HepG2 (cell line): ENCODE measurements around the gene ARF4. TPM values are rescaled to one million over a fixed set of nuclear protein-coding genes. Genes with fewer than 3 reads are reported as not detected.
A peak's percentile ranks its signal among the peaks of the same experiment; 100 is the strongest.

ENCODE experiments used
- GATAD2A ChIP-seq: IDR thresholded peaks from 2 replicates; pipeline ENCODE4 v1.6.1; 2016
- HMG20A ChIP-seq: IDR thresholded peaks from 2 replicates; pipeline ENCODE4 v1.6.1; 2016; ENCODE audit warnings: borderline replicate concordance
- SPEN ChIP-seq: sonication (generic); formaldehyde crosslinking; IDR thresholded peaks from 2 replicates; pipeline ENCODE4 v1.5.1; 2020; ENCODE audit warnings: low read depth, mild to moderate bottlenecking, missing genetic modification reagents
- TBP ChIP-seq: sonication (generic); formaldehyde crosslinking; IDR thresholded peaks from 2 replicates; pipeline ENCODE4 v1.5.0; 2020; ENCODE audit warnings: missing genetic modification reagents
- TBX2 ChIP-seq: sonication (generic); formaldehyde crosslinking; IDR thresholded peaks from 2 replicates; pipeline ENCODE4 v1.5.0; 2020; ENCODE audit warnings: missing genetic modification reagents, mild to moderate bottlenecking, borderline replicate concordance
- ZFAT ChIP-seq: sonication (generic); formaldehyde crosslinking; conservative IDR thresholded peaks from 2 replicates; pipeline ENCODE4 v1.8.1; 2023; ENCODE audit warnings: missing genetic modification reagents, inconsistent platforms
- ZKSCAN5 ChIP-seq: sonication (generic); formaldehyde crosslinking; IDR thresholded peaks from 2 replicates; pipeline ENCODE4 v1.5.1; 2020; ENCODE audit warnings: mild to moderate bottlenecking, missing genetic modification reagents
- ZNF17 ChIP-seq: sonication (generic); formaldehyde crosslinking; IDR thresholded peaks from 2 replicates; pipeline ENCODE4 v1.5.0; 2020; ENCODE audit warnings: mild to moderate bottlenecking, missing genetic modification reagents
- ZNF225 ChIP-seq: sonication (generic); formaldehyde crosslinking; IDR thresholded peaks from 2 replicates; pipeline ENCODE4 v1.4.0; 2020; ENCODE audit warnings: mild to moderate bottlenecking, missing genetic modification reagents
- ZNF501 ChIP-seq: sonication (generic); formaldehyde crosslinking; IDR thresholded peaks from 2 replicates; pipeline ENCODE4 v1.5.1; 2020; ENCODE audit warnings: mild to moderate bottlenecking, moderate library complexity, missing genetic modification reagents
- ZNF652 ChIP-seq: IDR thresholded peaks from 2 replicates; pipeline ENCODE4 v1.6.1; 2016; ENCODE audit warnings: low read depth, borderline replicate concordance
- ZNF687 ChIP-seq: sonication (generic); formaldehyde crosslinking; IDR thresholded peaks from 2 replicates; pipeline ENCODE4 v1.5.1; 2020; ENCODE audit warnings: mild to moderate bottlenecking, missing genetic modification reagents, moderate library complexity
- ZNF792 ChIP-seq: IDR thresholded peaks from 2 replicates; pipeline ENCODE4 v1.6.1; 2016
- polyA plus RNA-seq, 8 experiments: library from polyadenylated mRNA; depleted of rRNA in 3 of 8; stranded (reverse) in 7 of 8; unstranded in 1 of 8; fragments of >200 nt; fragmentation: Illumina TruSeq in 4 of 8; extraction: Trizol in 4 of 8; gene quantifications; 2 replicates each; pipeline versions ENCODE4 v1.2.1 to v1.2.3, GENCODE V29; 2011 to 2016; ENCODE audit warnings: low read depth in 4 of 8, missing spikeins in 1 of 8, mixed read lengths in 1 of 8; ENCODE audit not compliant: insufficient read depth in 1 of 8
- total RNA-seq, 5 experiments: library from RNA; depleted of rRNA; stranded (reverse); fragments of >200 nt; fragmentation: Illumina TruSeq; extraction: Trizol; gene quantifications; 2 replicates each; pipeline ENCODE4 v1.2.3, GENCODE V29; 2016; ENCODE audit warnings: low read depth in 1 of 5
- TF ChIP-seq, protein P1 (sequence below): sonication (generic); formaldehyde crosslinking; IDR thresholded peaks from 2 replicates; pipeline ENCODE4 v1.4.0; 2020; ENCODE audit warnings: missing genetic modification reagents, borderline replicate concordance
- TF ChIP-seq, protein P2 (sequence below): sonication (generic); formaldehyde crosslinking; IDR thresholded peaks from 2 replicates; pipeline ENCODE4 v1.4.0; 2020; ENCODE audit warnings: mild to moderate bottlenecking, missing genetic modification reagents

The ARF4 gene
- total and polyA plus RNA-seq, 2 of the 13 experiments (the other 11 are each of a cell fraction or from before 2014, with no cell fraction given), result 184 to 250 TPM

GRCh38 chr3:57556459-57557084, 40.6 kb downstream of the ARF4 start (continued):
- TF ChIP-seq ZNF792 (CRISPR knock-in tag) (no peak), ZNF652 (CRISPR knock-in tag) (no peak), ZNF17 (CRISPR knock-in tag) (no peak), ZNF225 (CRISPR knock-in tag) (no peak), GATAD2A (CRISPR knock-in tag) (no peak), HMG20A (CRISPR knock-in tag) (no peak), ZKSCAN5 (CRISPR knock-in tag) (no peak), SPEN (peak; percentile 50; the same call in 1 of the 2 replicates), ZNF687 (CRISPR knock-in tag) (peak; percentile 59; the same call in 1 of the 2 replicates), ZFAT (CRISPR knock-in tag) (no peak), TBP (no peak), TBX2 (CRISPR knock-in tag) (no peak), ZNF501 (CRISPR knock-in tag) (peak; percentile 9; the same call in 1 of the 2 replicates)
- TF ChIP-seq, protein P1, sequence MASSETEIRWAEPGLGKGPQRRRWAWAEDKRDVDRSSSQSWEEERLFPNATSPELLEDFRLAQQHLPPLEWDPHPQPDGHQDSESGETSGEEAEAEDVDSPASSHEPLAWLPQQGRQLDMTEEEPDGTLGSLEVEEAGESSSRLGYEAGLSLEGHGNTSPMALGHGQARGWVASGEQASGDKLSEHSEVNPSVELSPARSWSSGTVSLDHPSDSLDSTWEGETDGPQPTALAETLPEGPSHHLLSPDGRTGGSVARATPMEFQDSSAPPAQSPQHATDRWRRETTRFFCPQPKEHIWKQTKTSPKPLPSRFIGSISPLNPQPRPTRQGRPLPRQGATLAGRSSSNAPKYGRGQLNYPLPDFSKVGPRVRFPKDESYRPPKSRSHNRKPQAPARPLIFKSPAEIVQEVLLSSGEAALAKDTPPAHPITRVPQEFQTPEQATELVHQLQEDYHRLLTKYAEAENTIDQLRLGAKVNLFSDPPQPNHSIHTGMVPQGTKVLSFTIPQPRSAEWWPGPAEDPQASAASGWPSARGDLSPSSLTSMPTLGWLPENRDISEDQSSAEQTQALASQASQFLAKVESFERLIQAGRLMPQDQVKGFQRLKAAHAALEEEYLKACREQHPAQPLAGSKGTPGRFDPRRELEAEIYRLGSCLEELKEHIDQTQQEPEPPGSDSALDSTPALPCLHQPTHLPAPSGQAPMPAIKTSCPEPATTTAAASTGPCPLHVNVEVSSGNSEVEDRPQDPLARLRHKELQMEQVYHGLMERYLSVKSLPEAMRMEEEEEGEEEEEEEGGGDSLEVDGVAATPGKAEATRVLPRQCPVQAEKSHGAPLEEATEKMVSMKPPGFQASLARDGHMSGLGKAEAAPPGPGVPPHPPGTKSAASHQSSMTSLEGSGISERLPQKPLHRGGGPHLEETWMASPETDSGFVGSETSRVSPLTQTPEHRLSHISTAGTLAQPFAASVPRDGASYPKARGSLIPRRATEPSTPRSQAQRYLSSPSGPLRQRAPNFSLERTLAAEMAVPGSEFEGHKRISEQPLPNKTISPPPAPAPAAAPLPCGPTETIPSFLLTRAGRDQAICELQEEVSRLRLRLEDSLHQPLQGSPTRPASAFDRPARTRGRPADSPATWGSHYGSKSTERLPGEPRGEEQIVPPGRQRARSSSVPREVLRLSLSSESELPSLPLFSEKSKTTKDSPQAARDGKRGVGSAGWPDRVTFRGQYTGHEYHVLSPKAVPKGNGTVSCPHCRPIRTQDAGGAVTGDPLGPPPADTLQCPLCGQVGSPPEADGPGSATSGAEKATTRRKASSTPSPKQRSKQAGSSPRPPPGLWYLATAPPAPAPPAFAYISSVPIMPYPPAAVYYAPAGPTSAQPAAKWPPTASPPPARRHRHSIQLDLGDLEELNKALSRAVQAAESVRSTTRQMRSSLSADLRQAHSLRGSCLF (CRISPR knock-in tag), result no peak
- TF ChIP-seq, protein P2, sequence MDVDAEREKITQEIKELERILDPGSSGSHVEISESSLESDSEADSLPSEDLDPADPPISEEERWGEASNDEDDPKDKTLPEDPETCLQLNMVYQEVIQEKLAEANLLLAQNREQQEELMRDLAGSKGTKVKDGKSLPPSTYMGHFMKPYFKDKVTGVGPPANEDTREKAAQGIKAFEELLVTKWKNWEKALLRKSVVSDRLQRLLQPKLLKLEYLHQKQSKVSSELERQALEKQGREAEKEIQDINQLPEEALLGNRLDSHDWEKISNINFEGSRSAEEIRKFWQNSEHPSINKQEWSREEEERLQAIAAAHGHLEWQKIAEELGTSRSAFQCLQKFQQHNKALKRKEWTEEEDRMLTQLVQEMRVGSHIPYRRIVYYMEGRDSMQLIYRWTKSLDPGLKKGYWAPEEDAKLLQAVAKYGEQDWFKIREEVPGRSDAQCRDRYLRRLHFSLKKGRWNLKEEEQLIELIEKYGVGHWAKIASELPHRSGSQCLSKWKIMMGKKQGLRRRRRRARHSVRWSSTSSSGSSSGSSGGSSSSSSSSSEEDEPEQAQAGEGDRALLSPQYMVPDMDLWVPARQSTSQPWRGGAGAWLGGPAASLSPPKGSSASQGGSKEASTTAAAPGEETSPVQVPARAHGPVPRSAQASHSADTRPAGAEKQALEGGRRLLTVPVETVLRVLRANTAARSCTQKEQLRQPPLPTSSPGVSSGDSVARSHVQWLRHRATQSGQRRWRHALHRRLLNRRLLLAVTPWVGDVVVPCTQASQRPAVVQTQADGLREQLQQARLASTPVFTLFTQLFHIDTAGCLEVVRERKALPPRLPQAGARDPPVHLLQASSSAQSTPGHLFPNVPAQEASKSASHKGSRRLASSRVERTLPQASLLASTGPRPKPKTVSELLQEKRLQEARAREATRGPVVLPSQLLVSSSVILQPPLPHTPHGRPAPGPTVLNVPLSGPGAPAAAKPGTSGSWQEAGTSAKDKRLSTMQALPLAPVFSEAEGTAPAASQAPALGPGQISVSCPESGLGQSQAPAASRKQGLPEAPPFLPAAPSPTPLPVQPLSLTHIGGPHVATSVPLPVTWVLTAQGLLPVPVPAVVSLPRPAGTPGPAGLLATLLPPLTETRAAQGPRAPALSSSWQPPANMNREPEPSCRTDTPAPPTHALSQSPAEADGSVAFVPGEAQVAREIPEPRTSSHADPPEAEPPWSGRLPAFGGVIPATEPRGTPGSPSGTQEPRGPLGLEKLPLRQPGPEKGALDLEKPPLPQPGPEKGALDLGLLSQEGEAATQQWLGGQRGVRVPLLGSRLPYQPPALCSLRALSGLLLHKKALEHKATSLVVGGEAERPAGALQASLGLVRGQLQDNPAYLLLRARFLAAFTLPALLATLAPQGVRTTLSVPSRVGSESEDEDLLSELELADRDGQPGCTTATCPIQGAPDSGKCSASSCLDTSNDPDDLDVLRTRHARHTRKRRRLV, result no peak
